RWPE2 (cell line): ENCODE results near the gene DUSP22.

Experiments used
- ATAC-seq: fragments of 200-7000 bp; cut with Tn5 transposase; 3 replicates; pipeline ENCODE4 v1.9.1; 2021; ENCODE audit warnings: low read depth
- DNase-seq: peaks from one replicate; pipeline ENCODE4 v3.0.0-alpha.2; 2020; ENCODE audit warnings: low spot score
- H3K27ac ChIP-seq: fragments of 450-650 bp; 2 replicates; pipeline ENCODE4 v1.5.1; 2017; ENCODE audit warnings: mild to moderate bottlenecking; ENCODE audit not compliant: poor library complexity, severe bottlenecking
- H3K27me3 ChIP-seq: fragments of 250-450 bp; sonication (Bioruptor Pico); 2 replicates; pipeline ENCODE4 v1.5.1; 2021; ENCODE audit warnings: mild to moderate bottlenecking, moderate library complexity; ENCODE audit not compliant: insufficient read depth, poor library complexity, severe bottlenecking
- H3K36me3 ChIP-seq: fragments of 250-450 bp; sonication (Bioruptor Pico); 2 replicates; pipeline ENCODE4 v1.5.1; 2020; ENCODE audit warnings: low read depth, mild to moderate bottlenecking, moderate library complexity
- H3K4me1 ChIP-seq: fragments of 250-450 bp; sonication (Bioruptor Pico); 2 replicates; pipeline ENCODE4 v1.5.1; 2021; ENCODE audit warnings: mild to moderate bottlenecking, moderate library complexity; ENCODE audit not compliant: insufficient read depth, poor library complexity, severe bottlenecking
- H3K4me3 ChIP-seq: fragments of 250-450 bp; sonication (Bioruptor Pico); 2 replicates; pipeline ENCODE4 v1.5.1; 2021; ENCODE audit warnings: mild to moderate bottlenecking, moderate library complexity; ENCODE audit not compliant: severe bottlenecking
- H3K9me3 ChIP-seq: fragments of 250-450 bp; sonication (Bioruptor Pico); 2 replicates; pipeline ENCODE4 v1.5.1; 2021; ENCODE audit warnings: mild to moderate bottlenecking, moderate library complexity; ENCODE audit not compliant: severe bottlenecking
- CTCF ChIP-seq: fragments of 450-650 bp; IDR thresholded peaks from one replicate; pipeline ENCODE4 v1.5.1; 2017; ENCODE audit warnings: mild to moderate bottlenecking, moderate library complexity; ENCODE audit not compliant: poor library complexity, severe bottlenecking

Gene DUSP22

GRCh38 chr6:347951-348859 lies 55.9 kb downstream of the DUSP22 start:
- no peak for DNase-seq
- H3K36me3 ChIP-seq: no peaks in the 10 kb centered on the region
- H3K27ac ChIP-seq: no peak overlapping the region
- no peaks in the 10 kb centered on the region for H3K9me3 ChIP-seq
- no peak for ATAC-seq
- TF ChIP-seq CTCF: no peak
- H3K4me3 ChIP-seq: no peak overlapping the region
- no peaks in the 10 kb centered on the region for H3K4me1 ChIP-seq
- H3K27me3 ChIP-seq: no peaks in the 10 kb centered on the region

DNA sequence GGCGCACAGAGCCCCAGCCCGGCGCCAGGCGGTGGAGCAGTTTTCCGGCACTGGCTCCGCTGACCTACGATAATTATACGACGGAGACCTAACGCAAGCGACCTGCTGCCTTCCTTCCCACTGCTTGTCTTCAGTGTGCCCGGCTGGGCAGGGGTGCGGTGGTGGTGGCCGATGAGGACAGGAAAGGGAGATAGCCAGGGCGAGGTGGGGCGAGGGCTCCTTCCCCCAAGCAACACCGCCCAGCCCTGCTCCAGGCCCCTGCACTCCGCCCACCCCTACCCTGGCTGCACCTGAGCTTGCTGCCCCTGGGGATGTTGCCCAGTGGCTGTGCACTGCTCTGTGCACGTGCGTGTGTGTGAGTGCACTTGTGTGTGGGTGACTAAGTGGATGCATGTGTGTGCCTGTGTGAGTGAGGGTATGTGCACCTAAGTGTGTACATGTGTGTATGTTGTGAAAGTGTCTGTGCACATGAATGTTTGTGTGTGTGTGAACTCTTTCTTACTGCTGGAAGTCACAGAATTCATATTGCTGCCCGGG lies 56.6 kb downstream of the DUSP22 start:
- Histone ChIP-seq H3K27me3 (no peaks in the 10 kb centered on the region), H3K9me3 (no peaks in the 10 kb centered on the region), H3K36me3 (no peaks in the 10 kb centered on the region), H3K27ac (no peak overlapping the region), H3K4me1 (no peaks in the 10 kb centered on the region), H3K4me3 (no peak overlapping the region)
- DNase-seq: no peak
- no peak for ATAC-seq
- TF ChIP-seq CTCF: no peak

- no peaks in the 10 kb centered on the region for H3K36me3 ChIP-seq
- no peak overlapping the region for H3K4me3 ChIP-seq
- no peaks in the 10 kb centered on the region for H3K4me1 ChIP-seq
- no peak overlapping the region for H3K27ac ChIP-seq
- no peak for DNase-seq
- H3K27me3 ChIP-seq: no peaks in the 10 kb centered on the region
- H3K9me3 ChIP-seq: no peaks in the 10 kb centered on the region
- no peak for ATAC-seq
- TF ChIP-seq CTCF: no peak
Observed at GRCh38 chr6:349491-349921, 57.2 kb downstream of the DUSP22 start.

- Histone ChIP-seq H3K9me3 (no peaks in the 10 kb centered on the region), H3K27me3 (no peaks in the 10 kb centered on the region), H3K4me1 (no peaks in the 10 kb centered on the region), H3K4me3 (no peak overlapping the region), H3K36me3 (no peaks in the 10 kb centered on the region), H3K27ac (no peak overlapping the region)
- DNase-seq (no peak), ATAC-seq (no peak)
- TF ChIP-seq CTCF: no peak
Observed at GRCh38 chr6:350371-350770, 58.1 kb downstream of the DUSP22 start.
